Uterus (tissue), 2 donors: ENCODE measurements around the gene OR52E4.

ENCODE experiments used
- CTCF ChIP-seq, 4 experiments: fragments of 200-600 bp in 2 of 4; fragments of 450-650 bp in 2 of 4; sonication (generic) in 2 of 4; IDR thresholded peaks; one replicate each; pipeline ENCODE4 v1.5.1; 2016 to 2019; ENCODE audit warnings: antibody characterized with exemption in 4 of 4, mild to moderate bottlenecking in 2 of 4, moderate library complexity in 1 of 4
- POLR2A ChIP-seq, 2 donors: fragments of 450-650 bp; IDR thresholded peaks; one replicate each; pipeline ENCODE4 v1.6.1; 2016; ENCODE audit warnings: antibody characterized with exemption in 2 of 2, mild to moderate bottlenecking in 1 of 2, moderate library complexity in 1 of 2

GRCh38 chr11:5881756-5882155 is 1.3 kb downstream of the OR52E4 start:
- TF ChIP-seq CTCF (IDR thresholded peaks at IDR 0.05) (no peak), POLR2A (IDR thresholded peaks at IDR 0.05) (no peak)
